Subcutaneous adipose tissue (tissue), 4 donors: ENCODE measurements around the gene CYP26A1. TPM values are rescaled to one million over a fixed set of nuclear protein-coding genes. Genes with fewer than 3 reads are reported as not detected.

Experiments used
- CTCF ChIP-seq: fragments of 450-650 bp; IDR thresholded peaks from one replicate; pipeline ENCODE4 v1.5.1; 2016; ENCODE audit warnings: low read depth, mild to moderate bottlenecking, control low read depth, antibody characterized with exemption, moderate library complexity
- total RNA-seq, 4 donors: library from RNA; depleted of rRNA; stranded (reverse); fragments of >200 nt; gene quantifications; one replicate each; pipeline ENCODE4 v1.1.0, GENCODE V29; 2016

Gene CYP26A1
- total RNA-seq, 4 donors from 2014 or later, result not detected

- no peak for TF ChIP-seq CTCF
Observed at GRCh38 chr10:93034426-93034825, 39.3 kb upstream of the CYP26A1 start.

- no peak for TF ChIP-seq CTCF
Observed at GRCh38 chr10:93039110-93039509, 34.6 kb upstream of the CYP26A1 start.

GRCh38 chr10:93039721-93040120 lies 34.0 kb upstream of the CYP26A1 start:
- no peak for TF ChIP-seq CTCF

- no peak for TF ChIP-seq CTCF
Observed at GRCh38 chr10:93054486-93054885, 19.2 kb upstream of the CYP26A1 start.

GRCh38 chr10:93058139-93058538 lies 15.6 kb upstream of the CYP26A1 start:
- TF ChIP-seq CTCF, result no peak

- TF ChIP-seq CTCF, result no peak
Observed at GRCh38 chr10:93059975-93060886, 13.5 kb upstream of the CYP26A1 start, which contains the start of gene CYP26C1. Gene CYP26C1, plus strand, starts transcription at chr10:93060798. Its CDS starts 466 bp downstream, at chr10:93061264.

GRCh38 chr10:93060887-93061593 lies 12.7 kb upstream of the CYP26A1 start:
- TF ChIP-seq CTCF, result no peak
